ENCODE measurements around the gene TMC1.
A peak's percentile ranks its signal among the peaks of the same experiment; 100 is the strongest.

Gene TMC1

DNA sequence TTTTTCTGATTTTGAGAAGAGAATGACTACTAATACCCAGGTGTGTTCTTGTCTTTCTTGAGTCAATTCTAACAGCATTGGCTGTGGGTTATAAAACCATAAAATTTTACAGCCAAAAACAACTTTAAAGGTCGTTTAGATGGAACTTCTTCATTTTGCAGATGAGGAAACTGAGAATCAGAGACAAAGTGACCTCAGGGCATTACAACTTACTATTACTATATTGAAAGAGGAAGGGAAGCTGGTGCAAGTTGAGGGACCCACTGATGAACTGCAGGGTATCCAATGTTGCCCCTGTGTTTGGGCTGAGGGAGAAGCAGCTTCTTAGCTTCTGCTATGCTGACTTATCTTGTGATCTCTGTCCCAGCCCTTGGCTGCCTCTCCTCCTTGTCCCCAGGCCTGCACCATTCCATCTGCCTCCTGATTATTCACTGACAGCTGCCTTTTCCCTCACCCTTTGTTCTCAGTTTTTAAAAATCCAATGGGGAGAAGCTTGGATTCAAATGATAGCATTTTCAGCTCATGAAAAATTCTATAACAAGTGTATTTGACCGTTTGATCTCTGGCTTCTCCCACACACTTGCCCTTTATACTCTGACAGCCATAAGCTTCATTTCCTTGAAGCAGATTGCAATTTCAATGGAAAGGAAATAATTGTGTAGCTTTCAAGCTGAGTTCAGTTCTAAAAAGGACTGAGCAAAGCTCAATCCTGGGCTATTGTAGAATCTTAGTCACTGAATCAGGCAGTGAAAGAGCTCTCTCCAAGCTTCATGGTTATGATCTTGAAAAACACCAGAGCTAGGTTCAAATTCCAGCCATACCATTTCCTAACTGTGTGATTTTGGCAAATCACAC is 68.5 kb downstream of the TMC1 start:
- in situ Hi-C loops (cut with HindIII; ENCODE audit: low sequenced_read_pairs), result loop anchor here (25.0 kb wide), 1 partner anchor 203 kb away; no protein-coding TSS in a partner anchor
- no peak overlapping the region for H3K4me3 ChIP-seq (ENCODE audit: low read depth, low read length)
- no peak for DNase-seq (ENCODE audit: low read depth)
- TF ChIP-seq, protein P1, sequence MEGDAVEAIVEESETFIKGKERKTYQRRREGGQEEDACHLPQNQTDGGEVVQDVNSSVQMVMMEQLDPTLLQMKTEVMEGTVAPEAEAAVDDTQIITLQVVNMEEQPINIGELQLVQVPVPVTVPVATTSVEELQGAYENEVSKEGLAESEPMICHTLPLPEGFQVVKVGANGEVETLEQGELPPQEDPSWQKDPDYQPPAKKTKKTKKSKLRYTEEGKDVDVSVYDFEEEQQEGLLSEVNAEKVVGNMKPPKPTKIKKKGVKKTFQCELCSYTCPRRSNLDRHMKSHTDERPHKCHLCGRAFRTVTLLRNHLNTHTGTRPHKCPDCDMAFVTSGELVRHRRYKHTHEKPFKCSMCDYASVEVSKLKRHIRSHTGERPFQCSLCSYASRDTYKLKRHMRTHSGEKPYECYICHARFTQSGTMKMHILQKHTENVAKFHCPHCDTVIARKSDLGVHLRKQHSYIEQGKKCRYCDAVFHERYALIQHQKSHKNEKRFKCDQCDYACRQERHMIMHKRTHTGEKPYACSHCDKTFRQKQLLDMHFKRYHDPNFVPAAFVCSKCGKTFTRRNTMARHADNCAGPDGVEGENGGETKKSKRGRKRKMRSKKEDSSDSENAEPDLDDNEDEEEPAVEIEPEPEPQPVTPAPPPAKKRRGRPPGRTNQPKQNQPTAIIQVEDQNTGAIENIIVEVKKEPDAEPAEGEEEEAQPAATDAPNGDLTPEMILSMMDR (IDR thresholded peaks at IDR 0.05; ENCODE audit: low read depth, low read length, missing control alignments), result no peak

DNA sequence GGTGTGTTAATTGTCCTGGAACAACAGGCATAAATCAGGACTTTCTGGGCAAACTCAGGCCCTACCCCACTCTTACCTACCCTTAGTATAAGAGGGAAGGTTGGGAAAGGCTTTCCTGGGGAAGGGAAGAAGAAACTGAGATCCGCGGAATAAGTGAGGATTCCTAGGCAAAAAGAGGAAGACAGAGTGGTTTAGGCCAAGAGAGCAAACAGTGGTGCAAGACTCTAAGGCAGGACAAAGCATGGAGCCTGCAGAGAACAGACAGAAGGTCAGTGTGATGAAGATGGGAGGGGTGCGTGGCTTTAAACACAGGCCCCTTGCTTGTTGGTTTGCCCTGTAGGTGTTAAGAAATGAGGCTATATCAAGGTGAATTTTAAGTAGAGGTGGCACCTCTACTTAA is 69.4 kb downstream of the TMC1 start:
- TF ChIP-seq, protein P1 (IDR thresholded peaks at IDR 0.05; ENCODE audit: low read depth, low read length, missing control alignments), result no peak
- DNase-seq (ENCODE audit: low read depth), result no peak
- H3K4me3 ChIP-seq (ENCODE audit: low read depth, low read length), result no peak overlapping the region
- in situ Hi-C loops (cut with HindIII; ENCODE audit: low sequenced_read_pairs), result loop anchor here (25.0 kb wide), 1 partner anchor 204 kb away; no protein-coding TSS in a partner anchor

DNA sequence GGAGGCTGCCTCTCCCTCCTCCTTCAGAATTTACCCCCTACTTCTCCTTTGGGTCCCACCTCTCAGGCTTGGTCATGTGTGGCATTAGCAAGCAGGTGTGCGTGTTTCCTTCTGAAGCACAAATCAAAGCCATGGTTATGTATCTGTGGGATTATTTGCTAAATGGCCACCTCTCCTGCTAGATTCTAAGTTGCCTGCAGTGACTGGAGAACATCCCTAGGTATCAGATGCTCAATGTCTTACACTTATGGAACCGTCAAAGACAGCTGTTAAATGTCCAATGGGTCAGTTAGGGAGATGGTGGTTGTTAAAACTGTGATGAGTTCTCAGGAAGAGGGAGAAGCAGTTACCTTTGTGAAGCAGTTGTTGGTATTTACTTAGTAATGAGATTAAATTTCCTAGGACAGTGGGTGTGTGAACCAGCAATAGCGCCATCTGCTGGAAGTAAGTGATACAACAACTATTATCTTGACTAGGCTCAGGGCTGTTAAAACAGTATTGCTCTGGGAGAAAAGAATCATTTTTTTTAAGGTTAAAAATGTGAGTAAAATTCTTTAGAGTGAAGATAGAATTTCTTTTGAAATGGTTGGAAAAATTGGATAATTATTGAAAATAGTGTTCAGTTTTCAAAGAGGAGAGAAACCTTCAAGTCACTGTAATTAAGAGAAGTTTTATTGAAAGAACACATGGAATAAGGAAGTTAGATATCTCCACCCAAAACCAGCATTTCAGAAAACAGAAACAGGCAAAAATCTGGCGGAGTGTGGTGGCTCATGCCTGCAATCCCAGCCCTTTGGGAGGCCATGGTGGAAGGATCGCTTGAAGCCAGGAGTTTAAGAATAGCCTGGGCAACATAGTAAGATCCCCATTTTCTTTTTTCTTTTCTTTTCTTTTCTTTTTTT is 71.3 kb downstream of the TMC1 start:
- H3K4me3 ChIP-seq (ENCODE audit: low read depth, low read length), result no peak overlapping the region
- in situ Hi-C loops (cut with HindIII; ENCODE audit: low sequenced_read_pairs), result loop anchor here (25.0 kb wide), 1 partner anchor 205 kb away; no protein-coding TSS in a partner anchor
- TF ChIP-seq, protein P1 (IDR thresholded peaks at IDR 0.05; ENCODE audit: low read depth, low read length, missing control alignments), result peak; percentile 53
- DNase-seq (ENCODE audit: low read depth), result peak; percentile 54

DNA sequence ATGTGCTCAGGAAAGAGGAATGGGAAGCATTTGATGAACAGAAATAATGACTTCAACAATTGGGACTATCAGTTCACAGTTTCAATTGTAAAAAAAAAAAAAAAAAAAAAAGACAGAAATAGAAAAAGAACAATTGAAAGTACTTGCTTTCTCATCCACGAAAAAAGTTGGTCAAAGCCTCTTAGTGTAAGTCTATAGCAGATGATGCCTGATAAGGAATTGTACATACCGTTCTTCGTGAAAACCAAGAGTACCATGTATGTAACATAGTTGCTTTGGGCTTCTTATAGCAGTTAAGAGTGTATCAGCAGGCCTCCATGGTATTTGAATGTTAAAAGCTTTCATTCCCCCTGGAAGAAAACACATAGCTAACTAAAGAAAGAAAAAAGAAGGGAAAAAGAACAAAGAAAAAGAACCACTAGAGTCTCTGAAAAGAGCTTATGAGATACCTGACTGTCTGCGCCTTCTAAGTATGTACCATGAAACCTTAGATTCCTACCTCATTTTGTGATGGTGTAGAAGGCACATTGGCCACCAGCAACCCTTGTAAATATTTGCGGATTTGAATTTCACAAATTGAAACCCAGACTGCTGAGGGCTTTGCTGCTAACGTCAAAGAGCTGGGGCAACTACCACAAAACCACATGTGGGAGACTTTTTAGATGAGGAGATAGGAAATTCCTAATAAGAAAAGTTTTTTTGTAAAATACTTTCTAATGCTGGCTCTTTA is 75.2 kb downstream of the TMC1 start:
- in situ Hi-C loops (cut with HindIII; ENCODE audit: low sequenced_read_pairs), result loop anchor here (25.0 kb wide), 1 partner anchor 209 kb away; no protein-coding TSS in a partner anchor
- no peak overlapping the region for H3K4me3 ChIP-seq (ENCODE audit: low read depth, low read length)
- TF ChIP-seq, protein P1 (IDR thresholded peaks at IDR 0.05; ENCODE audit: low read depth, low read length, missing control alignments), result no peak
- DNase-seq (ENCODE audit: low read depth), result no peak

DNA sequence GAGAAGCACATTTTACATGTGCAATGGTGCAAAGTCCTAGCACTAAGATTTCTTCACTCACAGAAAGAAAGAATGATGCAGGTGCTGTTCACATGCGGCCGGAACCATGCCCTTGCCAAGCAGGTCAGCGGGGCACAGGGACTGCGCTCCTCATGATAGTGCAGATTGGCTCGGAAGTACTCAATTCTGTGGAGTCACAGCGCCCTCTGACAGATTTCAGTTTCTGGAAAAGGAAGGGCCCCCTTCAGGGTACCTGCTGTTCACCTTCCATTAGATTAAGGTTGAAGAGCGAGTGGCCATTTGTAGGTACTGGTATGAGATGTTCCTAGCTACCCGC is 75.7 kb downstream of the TMC1 start:
- in situ Hi-C loops (cut with HindIII; ENCODE audit: low sequenced_read_pairs), result loop anchor here (25.0 kb wide), 1 partner anchor 210 kb away; no protein-coding TSS in a partner anchor
- TF ChIP-seq, protein P1 (IDR thresholded peaks at IDR 0.05; ENCODE audit: low read depth, low read length, missing control alignments), result no peak
- H3K4me3 ChIP-seq (ENCODE audit: low read depth, low read length), result no peak overlapping the region
- no peak for DNase-seq (ENCODE audit: low read depth)

DNA sequence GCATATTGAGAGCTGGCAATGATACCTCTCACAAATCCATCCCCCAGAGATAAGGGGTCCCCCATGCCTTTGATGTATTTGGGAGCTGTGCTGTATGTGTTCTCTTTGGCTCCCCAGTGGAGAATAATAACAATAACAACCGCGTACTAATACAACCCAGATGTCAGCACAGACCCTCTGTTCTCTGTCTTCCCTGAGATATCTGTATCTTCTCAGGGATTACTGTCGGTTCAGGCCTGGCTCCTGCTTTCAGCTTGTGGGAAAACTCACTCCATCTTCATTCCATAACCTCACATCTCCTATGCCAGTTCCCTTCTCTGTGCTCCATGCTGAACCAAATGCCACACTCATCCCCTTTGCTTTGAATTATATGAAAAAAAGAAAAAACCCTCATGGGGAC is 76.2 kb downstream of the TMC1 start:
- in situ Hi-C loops (cut with HindIII; ENCODE audit: low sequenced_read_pairs), result loop anchor here (25.0 kb wide), 1 partner anchor 210 kb away; no protein-coding TSS in a partner anchor
- no peak for DNase-seq (ENCODE audit: low read depth)
- TF ChIP-seq, protein P1 (IDR thresholded peaks at IDR 0.05; ENCODE audit: low read depth, low read length, missing control alignments), result no peak
- H3K4me3 ChIP-seq (ENCODE audit: low read depth, low read length), result no peak overlapping the region
